HUES6 (cell line): Measurements from ENCODE around the gene CCNE1.
"Not testable (repeated sequence)": the region's sequence is repeated elsewhere in the genome, so short reads cannot be mapped to it uniquely, and the experiment has no call there.

Source experiments
- H3K27ac ChIP-seq: 2 replicates; pipeline ENCODE4 v1.7.0; 2013; ENCODE audit warnings: low read depth, mild to moderate bottlenecking, low read length, inconsistent platforms
- H3K27me3 ChIP-seq: 2 replicates; pipeline ENCODE4 v1.6.1; 2013; ENCODE audit warnings: low read length; ENCODE audit not compliant: control insufficient read depth, insufficient read depth
- H3K36me3 ChIP-seq: 2 replicates; pipeline ENCODE4 v1.6.1; 2013; ENCODE audit warnings: low read length; ENCODE audit not compliant: control insufficient read depth, insufficient read depth
- H3K4me1 ChIP-seq: 2 replicates; pipeline ENCODE4 v1.6.1; 2013; ENCODE audit warnings: low read length; ENCODE audit not compliant: control insufficient read depth, insufficient read depth
- H3K4me3 ChIP-seq: 2 replicates; pipeline ENCODE4 v1.5.1; 2013; ENCODE audit warnings: low read depth, low read length
- H3K9ac ChIP-seq: one replicate; pipeline ENCODE4 v1.6.1; 2013; ENCODE audit warnings: mild to moderate bottlenecking, low read length
- H3K9me3 ChIP-seq: 2 replicates; pipeline ENCODE4 v1.6.1; 2013; ENCODE audit warnings: low read depth, low read length; ENCODE audit not compliant: control insufficient read depth, insufficient read depth

Gene CCNE1

GRCh38 chr19:29789007-29789406, 22.8 kb upstream of the CCNE1 start:
- H3K9ac ChIP-seq: no peak overlapping the region
- H3K36me3 ChIP-seq: no peaks in the 10 kb centered on the region
- no peaks in the 10 kb centered on the region for H3K27me3 ChIP-seq
- H3K4me1 ChIP-seq: no peaks in the 10 kb centered on the region
- no peak overlapping the region for H3K27ac ChIP-seq
- H3K4me3 ChIP-seq: no peak overlapping the region
- H3K9me3 ChIP-seq: no peaks in the 10 kb centered on the region

- Histone ChIP-seq H3K27me3 (no peaks in the 10 kb centered on the region), H3K4me3 (no peak overlapping the region), H3K4me1 (no peaks in the 10 kb centered on the region), H3K27ac (no peak overlapping the region), H3K9ac (no peak overlapping the region), H3K36me3 (no peaks in the 10 kb centered on the region), H3K9me3 (no peaks in the 10 kb centered on the region)
Observed at GRCh38 chr19:29793116-29793727, 18.6 kb upstream of the CCNE1 start.

- H3K27ac ChIP-seq, H3K27me3 ChIP-seq: not testable (repeated sequence)
Observed at GRCh38 chr19:29794490-29794889, 17.3 kb upstream of the CCNE1 start.

GRCh38 chr19:29795461-29796172, 16.2 kb upstream of the CCNE1 start:
- H3K27ac ChIP-seq: no peak overlapping the region
- H3K4me3 ChIP-seq: no peak overlapping the region
- no peaks in the 10 kb centered on the region for H3K9me3 ChIP-seq
- no peaks in the 10 kb centered on the region for H3K4me1 ChIP-seq
- H3K27me3 ChIP-seq: no peaks in the 10 kb centered on the region
- no peaks in the 10 kb centered on the region for H3K36me3 ChIP-seq
- H3K9ac ChIP-seq: no peak overlapping the region

More at GRCh38 chr19:29794490-29794889, 17.3 kb upstream of the CCNE1 start:
- not testable (repeated sequence) for H3K9ac ChIP-seq, H3K9me3 ChIP-seq, H3K36me3 ChIP-seq, H3K4me3 ChIP-seq, H3K4me1 ChIP-seq

- no peak overlapping the region for H3K4me3 ChIP-seq
- no peak overlapping the region for H3K9ac ChIP-seq
- H3K9me3 ChIP-seq: no peaks in the 10 kb centered on the region
- no peaks in the 10 kb centered on the region for H3K4me1 ChIP-seq
- no peaks in the 10 kb centered on the region for H3K36me3 ChIP-seq
- H3K27ac ChIP-seq: no peak overlapping the region
- H3K27me3 ChIP-seq: no peaks in the 10 kb centered on the region
Observed at GRCh38 chr19:29796173-29796573, 15.6 kb upstream of the CCNE1 start.

GRCh38 chr19:29798774-29799497, 12.9 kb upstream of the CCNE1 start:
- Histone ChIP-seq H3K27ac (no peak overlapping the region), H3K4me1 (no peaks in the 10 kb centered on the region), H3K9me3 (no peaks in the 10 kb centered on the region), H3K36me3 (no peaks in the 10 kb centered on the region), H3K4me3 (no peak overlapping the region), H3K27me3 (no peaks in the 10 kb centered on the region), H3K9ac (no peak overlapping the region)

GRCh38 chr19:29800100-29800825, 11.5 kb upstream of the CCNE1 start:
- 0 out of 2 replicates have a peak, but pooled peaks cover 5% of the 10 kb centered on the region for H3K4me1 ChIP-seq
- no peaks in the 10 kb centered on the region for H3K27me3 ChIP-seq
- no peak overlapping the region for H3K9ac ChIP-seq
- H3K9me3 ChIP-seq: no peaks in the 10 kb centered on the region
- no peaks in the 10 kb centered on the region for H3K36me3 ChIP-seq
- no peak overlapping the region for H3K4me3 ChIP-seq
- no peak overlapping the region for H3K27ac ChIP-seq

GRCh38 chr19:29803951-29804350, 7.8 kb upstream of the CCNE1 start:
- not testable (repeated sequence) for H3K9me3 ChIP-seq, H3K9ac ChIP-seq, H3K27ac ChIP-seq, H3K4me1 ChIP-seq, H3K36me3 ChIP-seq, H3K4me3 ChIP-seq, H3K27me3 ChIP-seq

GRCh38 chr19:29804493-29804892, 7.3 kb upstream of the CCNE1 start:
- Histone ChIP-seq H3K9ac (no peak overlapping the region), H3K36me3 (no peaks in the 10 kb centered on the region), H3K27me3 (no peaks in the 10 kb centered on the region), H3K9me3 (no peaks in the 10 kb centered on the region), H3K27ac (no peak overlapping the region), H3K4me1 (peaks cover 9% of the 10 kb centered on the region; the same call in 1 of the 2 replicates), H3K4me3 (no peak overlapping the region)

GRCh38 chr19:29805031-29805965, 6.5 kb upstream of the CCNE1 start:
- Histone ChIP-seq H3K9ac (no peak overlapping the region), H3K36me3 (no peaks in the 10 kb centered on the region), H3K9me3 (no peaks in the 10 kb centered on the region), H3K4me1 (peaks cover 9% of the 10 kb centered on the region; the same call in 1 of the 2 replicates), H3K4me3 (no peak overlapping the region), H3K27ac (no peak overlapping the region), H3K27me3 (no peaks in the 10 kb centered on the region)
